HG03039 (cell line): ENCODE data around the gene CCR4.
A peak's percentile ranks its signal among the peaks of the same experiment; 100 is the strongest.
"Not testable (repeated sequence)": the region's sequence is repeated elsewhere in the genome, so short reads cannot be mapped to it uniquely, and the experiment has no call there.

Source experiments
- ATAC-seq: cut with Tn5 transposase; IDR thresholded peaks from one replicate; pipeline ENCODE4 v1.9.1; 2021; ENCODE audit warnings: mild to moderate bottlenecking, moderate library complexity; ENCODE audit not compliant: unreplicated experiment

Gene CCR4

GRCh38 chr3:32951410-32951811, at the start of gene CCR4:
Gene CCR4, plus strand, starts transcription at chr3:32951644. Its CDS starts 1,779 bp downstream, at chr3:32953423.
- no peak for ATAC-seq

GRCh38 chr3:32902887-32903371, 48.5 kb upstream of the CCR4 start:
- not testable (repeated sequence) for ATAC-seq

GRCh38 chr3:32903953-32904352, 47.5 kb upstream of the CCR4 start:
- ATAC-seq = no peak

- no peak for ATAC-seq
These were observed 41.4 kb upstream of the CCR4 start for GRCh38 chr3:32909999-32910398.

GRCh38 chr3:32910954-32911353, 40.5 kb upstream of the CCR4 start:
- ATAC-seq = no peak

- no peak for ATAC-seq
These were observed 39.4 kb upstream of the CCR4 start for GRCh38 chr3:32912046-32912445.

- ATAC-seq = no peak
These were observed 37.5 kb upstream of the CCR4 start for GRCh38 chr3:32913790-32914446.

- no peak for ATAC-seq
These were observed 31.5 kb upstream of the CCR4 start for GRCh38 chr3:32919920-32920319.

GRCh38 chr3:32922078-32922477, 29.4 kb upstream of the CCR4 start:
- no peak for ATAC-seq

GRCh38 chr3:32930161-32930560, 21.3 kb upstream of the CCR4 start:
- no peak for ATAC-seq

GRCh38 chr3:32931273-32931672, 20.2 kb upstream of the CCR4 start:
- not testable (repeated sequence) for ATAC-seq

- ATAC-seq = no peak
These were observed 17.2 kb upstream of the CCR4 start for GRCh38 chr3:32934150-32934742.

GRCh38 chr3:32937331-32937730, 14.1 kb upstream of the CCR4 start:
- no peak for ATAC-seq

GRCh38 chr3:32939531-32940284, 11.7 kb upstream of the CCR4 start:
- ATAC-seq = not testable (repeated sequence)

GRCh38 chr3:32940726-32941125, 10.7 kb upstream of the CCR4 start:
- ATAC-seq = no peak

- no peak for ATAC-seq
These were observed 6.3 kb upstream of the CCR4 start for GRCh38 chr3:32945136-32945535.

- ATAC-seq = not testable (repeated sequence)
These were observed 5.8 kb upstream of the CCR4 start for GRCh38 chr3:32945598-32945997.

GRCh38 chr3:32946973-32947788, 4.3 kb upstream of the CCR4 start:
- ATAC-seq = no peak

- peak; percentile 63 for ATAC-seq
These were observed 3.6 kb upstream of the CCR4 start for GRCh38 chr3:32947789-32948238.

- no peak for ATAC-seq
These were observed 2.6 kb upstream of the CCR4 start for GRCh38 chr3:32948625-32949445.
